HCT116 (cell line): ENCODE results near the gene PPM1H. TPM values are rescaled to one million over a fixed set of nuclear protein-coding genes. Genes with fewer than 3 reads are reported as not detected.

Source experiments
- ATAC-seq: fragments of 200-7000 bp; cut with Tn5 transposase; 2 replicates; pipeline ENCODE4 v1.9.1; 2020; ENCODE audit warnings: mild to moderate bottlenecking, moderate library complexity
- BruUV-seq: library from RNA; stranded (reverse); fragments of 400-500 nt; replicated peaks from 2 replicates; lab custom pipeline; 2021; lab: Mats Ljungman, UMichigan
- CTCF ChIA-PET: fragments of 300-600 bp; sonication (Branson Sonifier 250); formaldehyde crosslinking; loops from one replicate; lab custom pipeline; 2021; ENCODE audit warnings: antibody characterized with exemption; lab: Charles Lee
- POLR2A ChIA-PET: fragments of 300-600, 350-600 bp; sonication (Branson Sonifier 250); formaldehyde crosslinking; loops from one replicate; lab custom pipeline; 2021; ENCODE audit warnings: antibody characterized with exemption; lab: Charles Lee
- RAD21 ChIA-PET, 2 experiments: fragments of 300-600 bp; sonication (Branson Sonifier 250); formaldehyde crosslinking; loops; one replicate each; lab custom pipeline; 2023; ENCODE audit warnings: low total read pairs in 2 of 2; ENCODE audit not compliant: uncharacterized antibody in 2 of 2, unreplicated experiment in 2 of 2, low non-redundant PET in 1 of 2; lab: Charles Lee
- DNase-seq: peaks from one replicate; pipeline ENCODE4 v3.0.0-alpha.2; 2010; ENCODE audit warnings: low read depth, low spot score
- H2AFZ ChIP-seq: fragments of 200-600 bp; shearing (Covaris generic), sonication (generic); 2 replicates; pipeline ENCODE4 v1.6.1; 2017; ENCODE audit warnings: low read depth, mixed run types, mixed read lengths, antibody characterized with exemption, low read length; ENCODE audit not compliant: poor library complexity, severe bottlenecking
- H3K27ac ChIP-seq: 2 replicates; pipeline ENCODE4 v1.5.1; 2012; ENCODE audit warnings: low read depth, low read length
- H3K27me3 ChIP-seq: fragments of 200-600 bp; sonication (generic); 2 replicates; pipeline ENCODE4 v1.6.1; 2016; ENCODE audit warnings: mixed run types, low read length, mixed read lengths; ENCODE audit not compliant: insufficient read depth
- H3K36me3 ChIP-seq, 2 experiments: fragments of 200-500 bp in 1 of 2; fragments of 200-600 bp in 1 of 2; sonication (Bioruptor generic) in 1 of 2; sonication (generic) in 1 of 2; 2 replicates each; pipeline versions ENCODE4 v1.5.1 to v1.6.1; 2014 to 2016; ENCODE audit warnings: low read length in 2 of 2, inconsistent platforms in 1 of 2, mixed read lengths in 1 of 2, mixed run types in 1 of 2; ENCODE audit not compliant: insufficient read depth in 2 of 2, control insufficient read depth in 1 of 2
- H3K4me1 ChIP-seq, 2 experiments: fragments of 200-600 bp in 1 of 2; sonication (generic) in 1 of 2; 2 replicates each; pipeline versions ENCODE4 v1.5.1 to v1.6.1; 2012 to 2017; ENCODE audit warnings: low read length in 2 of 2, inconsistent platforms in 1 of 2, mild to moderate bottlenecking in 1 of 2, mixed read lengths in 1 of 2, mixed run types in 1 of 2, moderate library complexity in 1 of 2; ENCODE audit not compliant: insufficient read depth in 2 of 2, control insufficient read depth in 1 of 2
- H3K4me2 ChIP-seq: fragments of 200-600 bp; sonication (generic); 2 replicates; pipeline ENCODE4 v1.6.1; 2017; ENCODE audit warnings: mixed run types, low read length, mixed read lengths
- H3K4me3 ChIP-seq, 2 experiments: fragments of 200-600 bp in 1 of 2; sonication (generic) in 1 of 2; replicated peaks in 1 of 2; 2 replicates each; pipeline ENCODE4 v1.5.1; 2011 to 2016; ENCODE audit warnings: low read length in 2 of 2, control low read depth in 1 of 2, low read depth in 1 of 2, mild to moderate bottlenecking in 1 of 2, mixed read lengths in 1 of 2, mixed run types in 1 of 2
- H3K79me2 ChIP-seq: fragments of 200-600 bp; sonication (generic); 2 replicates; pipeline ENCODE4 v1.6.1; 2017; ENCODE audit warnings: mild to moderate bottlenecking, mixed run types, low read length, moderate library complexity, mixed read lengths; ENCODE audit not compliant: insufficient read depth
- H3K9ac ChIP-seq: fragments of 200-600 bp; sonication (generic); 2 replicates; pipeline ENCODE4 v1.6.1; 2016; ENCODE audit warnings: low read length, mixed read lengths
- H3K9me2 ChIP-seq: fragments of 200-600 bp; sonication (generic), shearing (Covaris generic); 2 replicates; pipeline ENCODE4 v1.6.1; 2017; ENCODE audit warnings: mixed run types, mild to moderate bottlenecking, moderate library complexity; ENCODE audit not compliant: insufficient read depth
- H3K9me3 ChIP-seq, 2 experiments: fragments of 200-500 bp in 1 of 2; fragments of 200-600 bp in 1 of 2; sonication (Bioruptor generic) in 1 of 2; sonication (generic) in 1 of 2; 2 replicates each; pipeline ENCODE4 v1.6.1; 2014 to 2017; ENCODE audit warnings: low read length in 2 of 2, mixed read lengths in 2 of 2, inconsistent platforms in 1 of 2, low read depth in 1 of 2, mild to moderate bottlenecking in 1 of 2, mixed run types in 1 of 2, moderate library complexity in 1 of 2; ENCODE audit not compliant: control insufficient read depth in 1 of 2, insufficient read depth in 1 of 2
- H4K20me1 ChIP-seq: fragments of 200-600 bp; sonication (generic), shearing (Covaris generic); 2 replicates; pipeline ENCODE4 v1.6.1; 2017; ENCODE audit warnings: mixed run types, mild to moderate bottlenecking, moderate library complexity; ENCODE audit not compliant: insufficient read depth
- ATF3 ChIP-seq: IDR thresholded peaks from 2 replicates; pipeline ENCODE4 v1.6.1; 2012
- CBX3 ChIP-seq: IDR thresholded peaks from 2 replicates; pipeline ENCODE4 v1.6.1; 2012; ENCODE audit warnings: low read depth
- CTCF ChIP-seq, 3 experiments: fragments of 200-600 bp in 1 of 3; sonication (generic) in 1 of 3; IDR thresholded peaks in 2 of 3; conservative IDR thresholded peaks in 1 of 3; 2 replicates each; pipeline ENCODE4 v1.5.1; 2012 to 2017; ENCODE audit warnings: low read depth in 2 of 3, low read length in 2 of 3, antibody characterized with exemption in 1 of 3, borderline replicate concordance in 1 of 3, control low read depth in 1 of 3, mild to moderate bottlenecking in 1 of 3, mixed read lengths in 1 of 3, mixed run types in 1 of 3, moderate library complexity in 1 of 3; ENCODE audit not compliant: insufficient read depth in 1 of 3
- EGR1 ChIP-seq: IDR thresholded peaks from 2 replicates; pipeline ENCODE4 v1.6.1; 2012; ENCODE audit warnings: low read depth
- ELF1 ChIP-seq: IDR thresholded peaks from 2 replicates; pipeline ENCODE4 v1.6.1; 2012; ENCODE audit warnings: low read depth, borderline replicate concordance
- EZH2 ChIP-seq: fragments of 200-600 bp; sonication (generic); IDR thresholded peaks from 2 replicates; pipeline ENCODE4 v1.6.1; 2017; ENCODE audit warnings: antibody characterized with exemption, mixed run types
- EZH2phosphoT487 ChIP-seq: fragments of 200-600 bp; IDR thresholded peaks from 2 replicates; pipeline ENCODE4 v1.6.1; 2018; ENCODE audit warnings: antibody characterized with exemption, borderline replicate concordance
- FOSL1 ChIP-seq: IDR thresholded peaks from 2 replicates; pipeline ENCODE4 v1.6.1; 2012; ENCODE audit warnings: low read depth
- JUND ChIP-seq: IDR thresholded peaks from 2 replicates; pipeline ENCODE4 v1.6.1; 2012
- MAX ChIP-seq: IDR thresholded peaks from 2 replicates; pipeline ENCODE4 v1.6.1; 2012
- POLR2A ChIP-seq: IDR thresholded peaks from 2 replicates; pipeline ENCODE4 v1.7.0; 2011; ENCODE audit warnings: borderline replicate concordance; ENCODE audit not compliant: insufficient read depth, insufficient read length; ENCODE audit errors: extremely low read depth
- REST ChIP-seq: IDR thresholded peaks from 2 replicates; pipeline ENCODE4 v1.6.1; 2012; ENCODE audit warnings: low read depth
- SIN3A ChIP-seq: IDR thresholded peaks from 2 replicates; pipeline ENCODE4 v1.6.1; 2012; ENCODE audit warnings: low read depth
- SP1 ChIP-seq: IDR thresholded peaks from 2 replicates; pipeline ENCODE4 v1.6.1; 2012; ENCODE audit warnings: low read depth
- SRF ChIP-seq: IDR thresholded peaks from 2 replicates; pipeline ENCODE4 v1.6.1; 2012; ENCODE audit warnings: low read depth
- TCF7L2 ChIP-seq: IDR thresholded peaks from 2 replicates; pipeline ENCODE4 v1.7.0; 2011; ENCODE audit warnings: borderline replicate concordance, inconsistent platforms; ENCODE audit not compliant: insufficient read depth, insufficient read length; ENCODE audit errors: extremely low read depth
- YY1 ChIP-seq: IDR thresholded peaks from 2 replicates; pipeline ENCODE4 v1.6.1; 2011; ENCODE audit warnings: low read length, low read depth, moderate library complexity, mild to moderate bottlenecking; ENCODE audit not compliant: insufficient replicate concordance; ENCODE audit errors: extremely low read depth
- ZBTB33 ChIP-seq: IDR thresholded peaks from 2 replicates; pipeline ENCODE4 v1.6.1; 2011; ENCODE audit warnings: mild to moderate bottlenecking, low read length, moderate library complexity; ENCODE audit not compliant: insufficient replicate concordance; ENCODE audit errors: extremely low read depth
- ZFX ChIP-seq: fragments of 450-650 bp; IDR thresholded peaks from 2 replicates; pipeline ENCODE4 v1.6.1; 2017
- ZNF274 ChIP-seq: fragments of 200-500 bp; sonication (Bioruptor generic); IDR thresholded peaks from 2 replicates; pipeline ENCODE4 v1.6.1; 2014; ENCODE audit warnings: mild to moderate bottlenecking, low read depth, low read length, inconsistent platforms
- intact Hi-C: fragments of 100-400 bp; cut with micrococcal nuclease; formaldehyde crosslinking; loops from 2 replicates; pipeline ENCODE4 v1.10.0; 2022
- total RNA-seq: library from RNA; stranded (reverse); gene quantifications from one replicate; pipeline ENCODE4 v1.2.1, GENCODE V29; 2021; ENCODE audit not compliant: unreplicated experiment

The PPM1H gene
- total RNA-seq, 1 experiment from 2014 or later: 8.0 TPM

GRCh38 chr12:62781136-62781880 lies 153.6 kb downstream of the PPM1H start:
- no peak for ATAC-seq
- H2AFZ ChIP-seq: no peak overlapping the region
- no peak overlapping the region for H3K4me2 ChIP-seq
- H3K4me3 ChIP-seq: no peak overlapping the region
- H3K36me3 ChIP-seq: no peaks in the 10 kb centered on the region
- peaks cover 9 to 24% of the 10 kb centered on the region in 2 experiments for H3K4me1 ChIP-seq
- H3K9me2 ChIP-seq: no peaks in the 10 kb centered on the region
- no TSS peak for BruUV-seq
- DNase-seq: no peak
- no peaks in the 10 kb centered on the region for H4K20me1 ChIP-seq
- CTCF ChIA-PET: interaction anchor here (1.0 kb wide), 1 partner anchor 199 kb away, joined by 3 read pairs; no protein-coding TSS in a partner anchor
- no peak overlapping the region for H3K9ac ChIP-seq
- no peaks in the 10 kb centered on the region for H3K79me2 ChIP-seq
- no peaks in the 10 kb centered on the region for H3K9me3 ChIP-seq
- no peak overlapping the region for H3K27ac ChIP-seq
- POLR2A ChIA-PET: interaction anchor here (1.1 kb wide), 1 partner anchor 9 kb away, joined by 3 read pairs; no protein-coding TSS in a partner anchor
- RAD21 ChIA-PET: no interaction called here
- TF ChIP-seq ZNF274 (no peak), EZH2 (no peak), SIN3A (no peak), TCF7L2 (no peak), CTCF (IDR thresholded peaks at IDR 0.05 in 2 of 3, conservative IDR thresholded peaks at IDR 0.05 in 1 of 3; ENCODE audit: borderline replicate concordance in 1 of 3, insufficient read depth in 1 of 3, low read depth in 2 of 3, low read length in 2 of 3) (no peak), ZBTB33 (no peak), MAX (no peak), REST (no peak), POLR2A (no peak), YY1 (no peak), EZH2phosphoT487 (no peak), CBX3 (no peak), SP1 (no peak), ELF1 (no peak), FOSL1 (no peak), ZFX (no peak), ATF3 (no peak), JUND (no peak), SRF (no peak), EGR1 (no peak)
- no peaks in the 10 kb centered on the region for H3K27me3 ChIP-seq
- intact Hi-C loops: no loop called here
